Neural cell (in vitro differentiated cells): Measurements from ENCODE around the gene LHPP. TPM values are rescaled to one million over a fixed set of nuclear protein-coding genes. Genes with fewer than 3 reads are reported as not detected.

Experiments used
- H2AFZ ChIP-seq: fragments of 200-600, 300-800 bp; sonication (generic), shearing (Covaris generic); 2 replicates; pipeline ENCODE4 v1.6.0; 2014; ENCODE audit warnings: low read depth, mild to moderate bottlenecking, antibody characterized with exemption, low read length, moderate library complexity
- H3F3A ChIP-seq: fragments of 200-600 bp; shearing (Covaris generic); 2 replicates; pipeline ENCODE4 v1.6.1; 2016; ENCODE audit warnings: mild to moderate bottlenecking, moderate library complexity, mixed read lengths, antibody characterized with exemption, low read length; ENCODE audit not compliant: insufficient read depth, poor library complexity, severe bottlenecking
- H3K27ac ChIP-seq: fragments of 200-600, 300-800 bp; sonication (generic), shearing (Covaris generic); 2 replicates; pipeline ENCODE4 v1.5.1; 2014; ENCODE audit warnings: mild to moderate bottlenecking, low read length, moderate library complexity
- H3K27me3 ChIP-seq: fragments of 300-800, 200-600 bp; sonication (generic), shearing (Covaris generic); 2 replicates; pipeline ENCODE4 v1.6.0; 2014; ENCODE audit warnings: mild to moderate bottlenecking, low read depth, low read length, moderate library complexity; ENCODE audit not compliant: insufficient read depth
- H3K36me3 ChIP-seq: fragments of 300-800, 200-600 bp; sonication (generic), shearing (Covaris generic); 2 replicates; pipeline ENCODE4 v1.5.1; 2014; ENCODE audit warnings: mild to moderate bottlenecking, antibody characterized with exemption, low read length, moderate library complexity; ENCODE audit not compliant: insufficient read depth
- H3K4me2 ChIP-seq: fragments of 300-800, 200-600 bp; sonication (generic), shearing (Covaris generic); 2 replicates; pipeline ENCODE4 v1.6.0; 2014; ENCODE audit warnings: mild to moderate bottlenecking, low read length
- H3K4me3 ChIP-seq: fragments of 300-800, 200-600 bp; sonication (generic), shearing (Covaris generic); 2 replicates; pipeline ENCODE4 v1.5.1; 2014; ENCODE audit warnings: mild to moderate bottlenecking, low read length, moderate library complexity
- H3K79me2 ChIP-seq: fragments of 200-600 bp; shearing (Covaris generic); replicated peaks from 2 replicates; pipeline ENCODE4 v1.6.0; 2014; ENCODE audit warnings: mild to moderate bottlenecking, low read length, moderate library complexity; ENCODE audit not compliant: insufficient read depth
- H3K9ac ChIP-seq: fragments of 300-800, 200-600 bp; sonication (generic), shearing (Covaris generic); 2 replicates; pipeline ENCODE4 v1.6.1; 2016; ENCODE audit warnings: mild to moderate bottlenecking, low read length, mixed read lengths
- H3K9me2 ChIP-seq: fragments of 200-600 bp; shearing (Covaris generic); 2 replicates; pipeline ENCODE4 v1.6.1; 2016; ENCODE audit warnings: mild to moderate bottlenecking, low read length, mixed read lengths; ENCODE audit not compliant: insufficient read depth
- H3K9me3 ChIP-seq: fragments of 200-600, 300-800 bp; sonication (generic), shearing (Covaris generic); 2 replicates; pipeline ENCODE4 v1.6.1; 2016; ENCODE audit warnings: mild to moderate bottlenecking, mixed run types, low read length, moderate library complexity, mixed read lengths
- H4K20me1 ChIP-seq: fragments of 200-600 bp; shearing (Covaris generic); 2 replicates; pipeline ENCODE4 v1.6.1; 2016; ENCODE audit warnings: mild to moderate bottlenecking, mixed run types; ENCODE audit not compliant: insufficient read depth
- CTCF ChIP-seq: fragments of 450-650 bp; IDR thresholded peaks from 2 replicates; pipeline ENCODE4 v1.5.1; 2014; ENCODE audit warnings: antibody characterized with exemption, mild to moderate bottlenecking, moderate library complexity; ENCODE audit not compliant: poor library complexity, severe bottlenecking
- EP300 ChIP-seq: fragments of 450-650 bp; conservative IDR thresholded peaks from 2 replicates; pipeline ENCODE4 v1.6.1; 2014; ENCODE audit warnings: antibody characterized with exemption, mild to moderate bottlenecking, moderate library complexity; ENCODE audit not compliant: poor library complexity, severe bottlenecking
- MXI1 ChIP-seq: fragments of 450-650 bp; conservative IDR thresholded peaks from 2 replicates; pipeline ENCODE4 v1.6.1; 2014; ENCODE audit warnings: antibody characterized with exemption, mild to moderate bottlenecking; ENCODE audit not compliant: poor library complexity, severe bottlenecking
- POLR2AphosphoS5 ChIP-seq: IDR thresholded peaks from 2 replicates; pipeline ENCODE4 v1.6.1; 2012
- SMC3 ChIP-seq: fragments of 450-650 bp; conservative IDR thresholded peaks from 2 replicates; pipeline ENCODE4 v1.6.1; 2014; ENCODE audit warnings: antibody characterized with exemption, mild to moderate bottlenecking, moderate library complexity; ENCODE audit not compliant: poor library complexity
- TAF1 ChIP-seq: IDR thresholded peaks from 2 replicates; pipeline ENCODE4 v1.6.1; 2012; ENCODE audit warnings: low read depth
- polyA plus RNA-seq: library from polyadenylated mRNA; depleted of rRNA; stranded (reverse); fragments of >200 nt; gene quantifications from 2 replicates; pipeline ENCODE4 v1.2.3, GENCODE V29; 2014
- TF ChIP-seq, protein P1 (sequence below): IDR thresholded peaks from 2 replicates; pipeline ENCODE4 v1.6.1; 2012; ENCODE audit warnings: borderline replicate concordance

LHPP gene
- polyA plus RNA-seq, 1 donor from 2014 or later, result 16.0 TPM

- Histone ChIP-seq H3K27ac (no peak overlapping the region), H3K9ac (no peak overlapping the region), H3K9me2 (no peaks in the 10 kb centered on the region), H3K36me3 (no peaks in the 10 kb centered on the region), H3K4me3 (no peak overlapping the region), H3K27me3 (no peaks in the 10 kb centered on the region), H3K79me2 (no peaks in the 10 kb centered on the region), H4K20me1 (no peaks in the 10 kb centered on the region), H3K9me3 (no peaks in the 10 kb centered on the region), H3F3A (no peaks in the 10 kb centered on the region), H3K4me2 (no peak overlapping the region), H2AFZ (no peak overlapping the region)
- TF ChIP-seq EP300, result no peak
These were observed 83.9 kb downstream of the LHPP start for GRCh38 chr10:124545351-124546054.

- Histone ChIP-seq H3K9me3 (no peaks in the 10 kb centered on the region), H3K9ac (no peak overlapping the region), H3K4me3 (no peak overlapping the region), H4K20me1 (no peaks in the 10 kb centered on the region), H3K9me2 (no peaks in the 10 kb centered on the region), H3K27me3 (no peaks in the 10 kb centered on the region), H3K36me3 (no peaks in the 10 kb centered on the region), H2AFZ (no peak overlapping the region), H3F3A (no peaks in the 10 kb centered on the region), H3K4me2 (no peak overlapping the region), H3K79me2 (no peaks in the 10 kb centered on the region), H3K27ac (no peak overlapping the region)
- TF ChIP-seq POLR2AphosphoS5, result no peak
These were observed 84.4 kb downstream of the LHPP start for GRCh38 chr10:124546055-124546369.

DNA sequence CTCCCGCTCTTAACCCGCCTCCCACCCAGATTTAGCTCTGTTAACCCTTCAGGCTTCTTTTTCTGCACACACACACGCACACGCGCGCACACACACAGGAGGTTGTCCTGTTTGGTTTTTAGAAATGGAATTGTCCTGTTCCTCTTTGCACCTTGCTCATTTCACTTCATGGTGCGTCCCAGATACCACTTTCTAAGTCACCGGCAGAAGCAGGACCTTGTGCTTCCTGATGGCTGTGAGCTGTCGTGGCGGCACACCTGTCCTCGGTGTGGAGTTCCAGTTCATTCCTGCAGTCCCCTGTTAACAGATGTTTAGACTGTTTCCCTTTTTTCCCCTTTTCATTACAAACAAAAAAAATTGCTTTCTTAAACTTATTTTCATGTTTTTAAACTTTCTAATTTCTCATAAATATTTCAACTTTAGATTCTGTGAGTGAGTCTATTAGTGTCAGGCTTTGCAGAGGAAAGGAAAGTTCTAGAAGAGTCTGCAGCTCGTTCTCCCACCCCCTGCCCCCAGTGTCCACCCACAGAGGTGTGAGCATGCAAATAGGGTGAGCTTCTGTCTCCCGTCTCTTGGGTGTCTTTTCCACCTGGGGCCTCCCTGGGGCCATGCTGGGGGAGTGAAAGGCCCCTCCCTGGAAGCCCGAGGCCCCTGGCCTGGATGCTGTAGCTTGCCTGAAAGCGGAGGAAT lies 85.5 kb downstream of the LHPP start:
- TF ChIP-seq TAF1, result no peak
- Histone ChIP-seq H4K20me1 (no peaks in the 10 kb centered on the region), H3K9me2 (no peaks in the 10 kb centered on the region), H3K9me3 (no peaks in the 10 kb centered on the region), H3K9ac (no peak overlapping the region), H2AFZ (no peak overlapping the region), H3K27ac (no peak overlapping the region), H3K27me3 (no peaks in the 10 kb centered on the region), H3K4me2 (no peak overlapping the region), H3F3A (no peaks in the 10 kb centered on the region), H3K4me3 (no peak overlapping the region), H3K79me2 (no peaks in the 10 kb centered on the region), H3K36me3 (no peaks in the 10 kb centered on the region)

- H2AFZ ChIP-seq, result no peak overlapping the region
- H3K27ac ChIP-seq, result no peak overlapping the region
These were observed 86.1 kb downstream of the LHPP start for GRCh38 chr10:124547647-124548168.

More at GRCh38 chr10:124547647-124548168, 86.1 kb downstream of the LHPP start:
- Histone ChIP-seq H3K36me3 (no peaks in the 10 kb centered on the region), H3K9ac (no peak overlapping the region), H3K9me3 (no peaks in the 10 kb centered on the region), H3K9me2 (no peaks in the 10 kb centered on the region), H3K79me2 (no peaks in the 10 kb centered on the region), H3K27me3 (no peaks in the 10 kb centered on the region), H3K4me2 (no peak overlapping the region), H4K20me1 (no peaks in the 10 kb centered on the region), H3F3A (no peaks in the 10 kb centered on the region), H3K4me3 (no peak overlapping the region)
- TF ChIP-seq, protein P1, sequence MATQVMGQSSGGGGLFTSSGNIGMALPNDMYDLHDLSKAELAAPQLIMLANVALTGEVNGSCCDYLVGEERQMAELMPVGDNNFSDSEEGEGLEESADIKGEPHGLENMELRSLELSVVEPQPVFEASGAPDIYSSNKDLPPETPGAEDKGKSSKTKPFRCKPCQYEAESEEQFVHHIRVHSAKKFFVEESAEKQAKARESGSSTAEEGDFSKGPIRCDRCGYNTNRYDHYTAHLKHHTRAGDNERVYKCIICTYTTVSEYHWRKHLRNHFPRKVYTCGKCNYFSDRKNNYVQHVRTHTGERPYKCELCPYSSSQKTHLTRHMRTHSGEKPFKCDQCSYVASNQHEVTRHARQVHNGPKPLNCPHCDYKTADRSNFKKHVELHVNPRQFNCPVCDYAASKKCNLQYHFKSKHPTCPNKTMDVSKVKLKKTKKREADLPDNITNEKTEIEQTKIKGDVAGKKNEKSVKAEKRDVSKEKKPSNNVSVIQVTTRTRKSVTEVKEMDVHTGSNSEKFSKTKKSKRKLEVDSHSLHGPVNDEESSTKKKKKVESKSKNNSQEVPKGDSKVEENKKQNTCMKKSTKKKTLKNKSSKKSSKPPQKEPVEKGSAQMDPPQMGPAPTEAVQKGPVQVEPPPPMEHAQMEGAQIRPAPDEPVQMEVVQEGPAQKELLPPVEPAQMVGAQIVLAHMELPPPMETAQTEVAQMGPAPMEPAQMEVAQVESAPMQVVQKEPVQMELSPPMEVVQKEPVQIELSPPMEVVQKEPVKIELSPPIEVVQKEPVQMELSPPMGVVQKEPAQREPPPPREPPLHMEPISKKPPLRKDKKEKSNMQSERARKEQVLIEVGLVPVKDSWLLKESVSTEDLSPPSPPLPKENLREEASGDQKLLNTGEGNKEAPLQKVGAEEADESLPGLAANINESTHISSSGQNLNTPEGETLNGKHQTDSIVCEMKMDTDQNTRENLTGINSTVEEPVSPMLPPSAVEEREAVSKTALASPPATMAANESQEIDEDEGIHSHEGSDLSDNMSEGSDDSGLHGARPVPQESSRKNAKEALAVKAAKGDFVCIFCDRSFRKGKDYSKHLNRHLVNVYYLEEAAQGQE, result no peak
- TF ChIP-seq CTCF, result no peak
- no peak for TF ChIP-seq POLR2AphosphoS5
- TF ChIP-seq MXI1, result no peak
- TF ChIP-seq SMC3, result no peak
- TF ChIP-seq TAF1, result no peak
